ENCODE results near the gene MACROD2.
A peak's percentile ranks its signal among the peaks of the same experiment; 100 is the strongest.
"Not testable (repeated sequence)": the region's sequence is repeated elsewhere in the genome, so short reads cannot be mapped to it uniquely, and the experiment has no call there.

Gene MACROD2

GRCh38 chr20:13995086-13995665 lies at the start of gene MACROD2:
Gene MACROD2 (plus strand): TSS chr20:13995516.
- Histone ChIP-seq H3K9ac (ENCODE audit: low read depth, low read length) (peak within 1 kb of the TSS; percentile 32), H3K4me3 (ENCODE audit: low read depth, low read length) (peak within 1 kb of the TSS; percentile 67), H3K9me3 (ENCODE audit: control insufficient read depth, insufficient read depth, low read length) (no peaks in the 10 kb centered on the region), H3K36me3 (ENCODE audit: control insufficient read depth, insufficient read depth, low read length) (no peaks in the 10 kb centered on the region), H3K4me1 (ENCODE audit: control insufficient read depth, insufficient read depth, low read length) (peaks cover 4% of the 10 kb centered on the region), H3K27me3 (ENCODE audit: control insufficient read depth, insufficient read depth, low read length) (peaks cover 11% of the 10 kb centered on the region)

- Histone ChIP-seq H3K4me1 (ENCODE audit: control insufficient read depth, insufficient read depth, low read length) (no peaks in the 10 kb centered on the region), H3K9ac (ENCODE audit: low read depth, low read length) (no peak overlapping the region), H3K36me3 (ENCODE audit: control insufficient read depth, insufficient read depth, low read length) (no peaks in the 10 kb centered on the region), H3K4me3 (ENCODE audit: low read depth, low read length) (no peak overlapping the region), H3K27me3 (ENCODE audit: control insufficient read depth, insufficient read depth, low read length) (no peaks in the 10 kb centered on the region), H3K9me3 (ENCODE audit: control insufficient read depth, insufficient read depth, low read length) (no peaks in the 10 kb centered on the region)
Observed at GRCh38 chr20:13947719-13948118, 47.6 kb upstream of the MACROD2 start.

GRCh38 chr20:13953227-13953626 lies 42.1 kb upstream of the MACROD2 start:
- H3K4me1 ChIP-seq (ENCODE audit: control insufficient read depth, insufficient read depth, low read length) = no peaks in the 10 kb centered on the region
- H3K27me3 ChIP-seq (ENCODE audit: control insufficient read depth, insufficient read depth, low read length) = no peaks in the 10 kb centered on the region
- no peaks in the 10 kb centered on the region for H3K36me3 ChIP-seq (ENCODE audit: control insufficient read depth, insufficient read depth, low read length)
- no peak overlapping the region for H3K4me3 ChIP-seq (ENCODE audit: low read depth, low read length)
- H3K9ac ChIP-seq (ENCODE audit: low read depth, low read length) = no peak overlapping the region
- no peaks in the 10 kb centered on the region for H3K9me3 ChIP-seq (ENCODE audit: control insufficient read depth, insufficient read depth, low read length)

GRCh38 chr20:13960119-13960518 lies 35.2 kb upstream of the MACROD2 start:
- Histone ChIP-seq H3K27me3 (ENCODE audit: control insufficient read depth, insufficient read depth, low read length) (no peaks in the 10 kb centered on the region), H3K9ac (ENCODE audit: low read depth, low read length) (no peak overlapping the region), H3K36me3 (ENCODE audit: control insufficient read depth, insufficient read depth, low read length) (no peaks in the 10 kb centered on the region), H3K4me1 (ENCODE audit: control insufficient read depth, insufficient read depth, low read length) (no peaks in the 10 kb centered on the region), H3K4me3 (ENCODE audit: low read depth, low read length) (no peak overlapping the region), H3K9me3 (ENCODE audit: control insufficient read depth, insufficient read depth, low read length) (no peaks in the 10 kb centered on the region)

- no peaks in the 10 kb centered on the region for H3K27me3 ChIP-seq (ENCODE audit: control insufficient read depth, insufficient read depth, low read length)
- H3K36me3 ChIP-seq (ENCODE audit: control insufficient read depth, insufficient read depth, low read length) = no peaks in the 10 kb centered on the region
Observed at GRCh38 chr20:13960525-13960924, 34.8 kb upstream of the MACROD2 start.

GRCh38 chr20:13984211-13984610 lies 11.1 kb upstream of the MACROD2 start:
- no peaks in the 10 kb centered on the region for H3K9me3 ChIP-seq (ENCODE audit: control insufficient read depth, insufficient read depth, low read length)
- no peak overlapping the region for H3K9ac ChIP-seq (ENCODE audit: low read depth, low read length)
- H3K4me3 ChIP-seq (ENCODE audit: low read depth, low read length) = no peak overlapping the region
- H3K27me3 ChIP-seq (ENCODE audit: control insufficient read depth, insufficient read depth, low read length) = no peaks in the 10 kb centered on the region
- H3K36me3 ChIP-seq (ENCODE audit: control insufficient read depth, insufficient read depth, low read length) = no peaks in the 10 kb centered on the region
- H3K4me1 ChIP-seq (ENCODE audit: control insufficient read depth, insufficient read depth, low read length) = no peaks in the 10 kb centered on the region

More at GRCh38 chr20:13960525-13960924, 34.8 kb upstream of the MACROD2 start:
- Histone ChIP-seq H3K9ac (ENCODE audit: low read depth, low read length) (no peak overlapping the region), H3K4me3 (ENCODE audit: low read depth, low read length) (no peak overlapping the region), H3K4me1 (ENCODE audit: control insufficient read depth, insufficient read depth, low read length) (no peaks in the 10 kb centered on the region), H3K9me3 (ENCODE audit: control insufficient read depth, insufficient read depth, low read length) (no peaks in the 10 kb centered on the region)

- H3K4me3 ChIP-seq (ENCODE audit: low read depth, low read length) = no peak within 1 kb of the TSS
- H3K4me1 ChIP-seq (ENCODE audit: control insufficient read depth, insufficient read depth, low read length) = no peaks in the 10 kb centered on the region
- no peak within 1 kb of the TSS for H3K9ac ChIP-seq (ENCODE audit: low read depth, low read length)
- no peaks in the 10 kb centered on the region for H3K27me3 ChIP-seq (ENCODE audit: control insufficient read depth, insufficient read depth, low read length)
- no peaks in the 10 kb centered on the region for H3K36me3 ChIP-seq (ENCODE audit: control insufficient read depth, insufficient read depth, low read length)
- no peaks in the 10 kb centered on the region for H3K9me3 ChIP-seq (ENCODE audit: control insufficient read depth, insufficient read depth, low read length)
Observed at GRCh38 chr20:13990465-13990864, 4.9 kb upstream of the MACROD2 start, which contains the start of gene SEL1L2. Gene SEL1L2 (minus strand): TSS chr20:13990614. CDS start chr20:13990534, 80 bp downstream.

GRCh38 chr20:13991311-13991710 lies 4.0 kb upstream of the MACROD2 start:
- Histone ChIP-seq H3K9me3 (ENCODE audit: control insufficient read depth, insufficient read depth, low read length) (no peaks in the 10 kb centered on the region), H3K4me3 (ENCODE audit: low read depth, low read length) (no peak overlapping the region), H3K27me3 (ENCODE audit: control insufficient read depth, insufficient read depth, low read length) (peaks cover 3% of the 10 kb centered on the region), H3K36me3 (ENCODE audit: control insufficient read depth, insufficient read depth, low read length) (no peaks in the 10 kb centered on the region), H3K9ac (ENCODE audit: low read depth, low read length) (no peak overlapping the region), H3K4me1 (ENCODE audit: control insufficient read depth, insufficient read depth, low read length) (no peaks in the 10 kb centered on the region)

- H3K9ac ChIP-seq (ENCODE audit: low read depth, low read length); H3K27me3 ChIP-seq (ENCODE audit: control insufficient read depth, insufficient read depth, low read length); H3K36me3 ChIP-seq (ENCODE audit: control insufficient read depth, insufficient read depth, low read length); H3K4me1 ChIP-seq (ENCODE audit: control insufficient read depth, insufficient read depth, low read length); H3K4me3 ChIP-seq (ENCODE audit: low read depth, low read length); H3K9me3 ChIP-seq (ENCODE audit: control insufficient read depth, insufficient read depth, low read length): not testable (repeated sequence)
Observed at GRCh38 chr20:13991955-13992354, 3.4 kb upstream of the MACROD2 start.

- Histone ChIP-seq H3K9ac (ENCODE audit: low read depth, low read length) (peak overlapping the region; percentile 32), H3K4me3 (ENCODE audit: low read depth, low read length) (peak overlapping the region; percentile 67), H3K27me3 (ENCODE audit: control insufficient read depth, insufficient read depth, low read length) (peaks cover 11% of the 10 kb centered on the region), H3K4me1 (ENCODE audit: control insufficient read depth, insufficient read depth, low read length) (peaks cover 4% of the 10 kb centered on the region), H3K9me3 (ENCODE audit: control insufficient read depth, insufficient read depth, low read length) (no peaks in the 10 kb centered on the region), H3K36me3 (ENCODE audit: control insufficient read depth, insufficient read depth, low read length) (no peaks in the 10 kb centered on the region)
Observed at GRCh38 chr20:13995841-13996240, 525 bp downstream of the MACROD2 start.

- no peaks in the 10 kb centered on the region for H3K9me3 ChIP-seq (ENCODE audit: control insufficient read depth, insufficient read depth, low read length)
- H3K4me3 ChIP-seq (ENCODE audit: low read depth, low read length) = peak overlapping the region; percentile 67
- H3K9ac ChIP-seq (ENCODE audit: low read depth, low read length) = peak overlapping the region; percentile 32
Observed at GRCh38 chr20:13996265-13996664, 949 bp downstream of the MACROD2 start.

GRCh38 chr20:14000917-14001316 lies 5.6 kb downstream of the MACROD2 start:
- no peak overlapping the region for H3K4me3 ChIP-seq (ENCODE audit: low read depth, low read length)
- H3K9ac ChIP-seq (ENCODE audit: low read depth, low read length) = no peak overlapping the region
- H3K4me1 ChIP-seq (ENCODE audit: control insufficient read depth, insufficient read depth, low read length) = peaks cover 4% of the 10 kb centered on the region
- H3K36me3 ChIP-seq (ENCODE audit: control insufficient read depth, insufficient read depth, low read length) = no peaks in the 10 kb centered on the region
- peaks cover 11% of the 10 kb centered on the region for H3K27me3 ChIP-seq (ENCODE audit: control insufficient read depth, insufficient read depth, low read length)
- no peaks in the 10 kb centered on the region for H3K9me3 ChIP-seq (ENCODE audit: control insufficient read depth, insufficient read depth, low read length)

More at GRCh38 chr20:13996265-13996664, 949 bp downstream of the MACROD2 start:
- H3K27me3 ChIP-seq (ENCODE audit: control insufficient read depth, insufficient read depth, low read length) = peaks cover 11% of the 10 kb centered on the region
- peaks cover 4% of the 10 kb centered on the region for H3K4me1 ChIP-seq (ENCODE audit: control insufficient read depth, insufficient read depth, low read length)
- H3K36me3 ChIP-seq (ENCODE audit: control insufficient read depth, insufficient read depth, low read length) = no peaks in the 10 kb centered on the region

Data from iPS-15b (cell line).